GM12891 (cell line): Measurements from ENCODE around the gene ARMCX2. TPM values are rescaled to one million over a fixed set of nuclear protein-coding genes. Genes with fewer than 3 reads are reported as not detected.

ENCODE experiments used
- DNase-seq: peaks from one replicate; pipeline ENCODE4 v3.0.0; 2011; ENCODE audit warnings: low spot score; ENCODE audit not compliant: insufficient read length
- FAIRE-seq: peaks from 2 replicates; lab custom pipeline; 2011; peaks lifted over from hg19 to GRCh38; lab: Jason Lieb, UNC
- PAX5 ChIP-seq: IDR thresholded peaks from 2 replicates; pipeline ENCODE4 v1.6.1; 2011; ENCODE audit warnings: low read length, moderate library complexity, mild to moderate bottlenecking; ENCODE audit not compliant: insufficient read depth, severe bottlenecking
- POLR2A ChIP-seq: IDR thresholded peaks from 2 replicates; pipeline ENCODE4 v1.6.1; 2011; ENCODE audit warnings: low read depth, low read length, control low read depth
- POLR2AphosphoS5 ChIP-seq: IDR thresholded peaks from 2 replicates; pipeline ENCODE4 v1.6.1; 2011; ENCODE audit warnings: low read depth, low read length, control low read depth
- POU2F2 ChIP-seq: IDR thresholded peaks from 2 replicates; pipeline ENCODE4 v1.6.1; 2011; ENCODE audit warnings: low read depth, mild to moderate bottlenecking, control low read depth, low read length, moderate library complexity
- SPI1 ChIP-seq: IDR thresholded peaks from 2 replicates; pipeline ENCODE4 v1.6.1; 2011; ENCODE audit warnings: low read depth, low read length, control low read depth
- TAF1 ChIP-seq: IDR thresholded peaks from 2 replicates; pipeline ENCODE4 v1.6.1; 2011; ENCODE audit warnings: low read depth, low read length, control low read depth
- polyA plus RNA-seq: library from polyadenylated mRNA; unstranded; fragments of >200 nt; gene quantifications from one replicate; pipeline ENCODE4 v1.2.1, GENCODE V29; 2012; ENCODE audit warnings: low read depth, missing spikeins, inconsistent platforms; ENCODE audit not compliant: missing spikeins

The ARMCX2 gene
- polyA plus RNA-seq: 27.0 TPM

DNA sequence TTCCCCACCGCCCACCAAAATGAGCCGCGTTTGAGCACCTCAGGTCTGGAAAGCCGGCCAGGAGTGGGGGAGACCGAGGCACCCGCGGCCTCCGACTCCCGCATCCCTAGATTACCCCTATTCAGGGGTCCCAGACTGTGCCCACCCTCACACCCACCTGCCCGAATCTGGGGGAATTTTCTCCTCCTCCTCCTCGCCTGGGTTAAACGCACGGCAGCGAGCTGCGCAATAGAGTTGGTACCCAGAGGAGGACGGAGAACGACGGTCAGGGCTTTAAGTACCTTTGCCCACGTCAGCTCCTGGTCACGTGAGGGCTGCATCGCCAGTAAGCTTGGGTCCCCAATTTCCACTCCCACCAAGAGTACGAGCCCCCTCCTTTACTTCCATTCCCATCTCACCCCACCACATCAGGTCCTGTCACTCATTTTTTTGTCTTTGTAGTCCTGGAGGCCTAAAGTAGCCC, at the start of gene ARMCX2:
Gene ARMCX2, minus strand, starts transcription at position 250 of the 463 bp plus-strand sequence. CDS start 2,262 bp downstream, outside the sequence.
- peak; percentile 99 for FAIRE-seq
- peak; percentile 25 for DNase-seq
- TF ChIP-seq POLR2A (peak; percentile 96), TAF1 (no peak), POU2F2 (no peak), PAX5 (no peak), POLR2AphosphoS5 (peak; percentile 93), SPI1 (no peak)

DNA sequence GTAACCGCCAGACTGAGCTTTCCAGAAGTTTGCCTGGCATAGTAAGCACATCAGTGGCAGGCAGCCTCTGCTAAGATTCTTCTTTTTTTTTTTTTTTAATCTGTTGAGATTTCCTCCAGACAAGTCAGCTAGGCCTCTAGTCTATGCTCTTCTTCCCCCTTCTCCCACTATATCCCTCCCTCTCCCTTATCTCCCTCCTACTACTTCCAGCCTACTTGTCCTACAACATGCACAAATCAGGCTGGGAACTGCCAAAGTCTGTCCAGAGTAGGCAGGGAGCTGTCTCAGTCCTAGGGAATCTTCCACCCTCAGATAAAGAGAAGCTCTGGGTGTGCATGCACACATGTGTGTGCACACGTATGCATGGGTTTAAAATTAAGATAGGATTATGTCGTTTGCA, 49.7 kb upstream of the ARMCX2 start:
- FAIRE-seq (no peak), DNase-seq (no peak)
- TF ChIP-seq SPI1 (no peak), TAF1 (no peak)

- no peak for TF ChIP-seq PAX5
- TF ChIP-seq SPI1: no peak
- TF ChIP-seq POU2F2: no peak
- no peak for TF ChIP-seq POLR2AphosphoS5
- TF ChIP-seq POLR2A: no peak
- TF ChIP-seq TAF1: no peak
- FAIRE-seq (no peak), DNase-seq (no peak)
Measured at GRCh38 chrX:101708163-101708562, 48.5 kb upstream of the ARMCX2 start.

DNA sequence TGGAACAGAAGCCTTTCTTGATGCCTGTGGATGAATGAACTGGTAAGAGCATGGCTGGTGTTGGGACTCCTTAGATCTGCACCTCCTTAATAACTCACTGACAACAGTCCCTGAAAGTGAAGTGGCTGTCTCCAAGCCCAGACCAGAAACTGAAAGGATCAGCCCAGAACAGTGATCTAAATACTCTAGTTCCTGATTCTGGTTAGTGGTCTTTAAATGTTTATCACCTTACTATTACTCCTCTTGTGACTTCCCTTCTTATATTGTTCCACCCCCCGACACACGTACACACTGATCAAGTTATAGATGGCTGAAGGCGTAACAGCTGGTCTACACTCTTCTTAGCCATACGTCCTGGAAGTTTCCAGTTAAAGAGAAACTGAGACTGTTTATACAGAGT, 33.8 kb upstream of the ARMCX2 start:
- TF ChIP-seq PAX5 (no peak), POLR2AphosphoS5 (no peak), TAF1 (no peak), POLR2A (no peak), POU2F2 (no peak), SPI1 (no peak)
- peak; percentile 72 for FAIRE-seq
- DNase-seq: no peak

GRCh38 chrX:101691835-101692234, 32.2 kb upstream of the ARMCX2 start:
- no peak for TF ChIP-seq PAX5
- TF ChIP-seq POLR2A: no peak
- no peak for TF ChIP-seq SPI1
- no peak for TF ChIP-seq POLR2AphosphoS5
- TF ChIP-seq TAF1: no peak
- no peak for TF ChIP-seq POU2F2
- no peak for FAIRE-seq
- DNase-seq: no peak

DNA sequence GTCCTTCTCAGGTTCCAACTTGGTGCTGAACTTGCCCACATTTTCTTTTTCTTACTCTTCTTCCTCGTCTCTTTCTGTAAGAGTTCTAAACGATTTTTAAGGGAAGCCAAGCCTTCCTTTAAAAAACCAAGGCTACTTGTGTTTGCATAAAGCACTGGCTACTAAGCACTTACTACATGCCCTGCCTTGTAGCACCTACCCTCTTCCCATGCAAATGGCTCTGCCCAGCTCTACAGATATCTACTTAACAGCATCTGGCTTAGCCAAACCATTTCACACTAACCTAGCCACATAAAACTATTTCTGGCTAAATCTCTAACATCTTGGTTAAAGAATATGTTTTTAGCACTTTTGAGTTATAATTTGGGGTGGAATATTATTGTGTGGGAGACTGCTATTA, 26.9 kb upstream of the ARMCX2 start:
- no peak for DNase-seq
- TF ChIP-seq SPI1: no peak
- no peak for TF ChIP-seq POU2F2
- TF ChIP-seq PAX5: no peak
- no peak for TF ChIP-seq POLR2A
- TF ChIP-seq TAF1: no peak
- TF ChIP-seq POLR2AphosphoS5: no peak
- no peak for FAIRE-seq

- no peak for FAIRE-seq
- no peak for DNase-seq
- TF ChIP-seq POU2F2: no peak
- no peak for TF ChIP-seq POLR2AphosphoS5
- no peak for TF ChIP-seq TAF1
- no peak for TF ChIP-seq PAX5
- TF ChIP-seq POLR2A: no peak
- TF ChIP-seq SPI1: no peak
Measured at GRCh38 chrX:101685923-101686322, 26.3 kb upstream of the ARMCX2 start.

DNA sequence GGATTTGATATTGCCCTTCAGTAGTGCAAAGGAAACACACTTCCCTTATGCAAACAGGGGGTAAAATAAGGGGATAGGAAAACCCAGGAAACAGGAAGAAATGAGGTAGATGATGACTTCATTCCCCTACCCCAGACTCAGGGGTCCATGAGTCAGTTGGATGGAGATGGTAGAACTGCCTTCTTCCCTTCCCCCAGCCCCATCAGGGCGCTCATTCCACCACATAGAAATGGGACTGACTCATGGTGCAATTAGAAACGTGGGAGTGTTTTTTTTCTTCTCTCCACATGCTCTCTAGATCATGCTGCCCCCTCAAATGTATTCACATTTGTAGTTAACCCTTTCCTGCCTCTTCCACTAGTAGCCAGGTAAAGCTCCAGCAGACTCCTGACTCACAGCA, 23.1 kb upstream of the ARMCX2 start:
- TF ChIP-seq POU2F2 (no peak), POLR2A (no peak), POLR2AphosphoS5 (no peak), TAF1 (no peak), SPI1 (no peak), PAX5 (no peak)
- DNase-seq (no peak), FAIRE-seq (no peak)

- FAIRE-seq (peak; percentile 82), DNase-seq (no peak)
- TF ChIP-seq SPI1 (peak; percentile 73), POLR2A (no peak)
Measured at GRCh38 chrX:101677028-101677427, 17.4 kb upstream of the ARMCX2 start.

- DNase-seq (no peak), FAIRE-seq (peak; percentile 79)
- TF ChIP-seq POLR2A: no peak
- no peak for TF ChIP-seq PAX5
- peak; percentile 39; the same call in 1 of the 2 replicates for TF ChIP-seq SPI1
- no peak for TF ChIP-seq POLR2AphosphoS5
Measured at GRCh38 chrX:101676571-101676970, 16.9 kb upstream of the ARMCX2 start.

DNA sequence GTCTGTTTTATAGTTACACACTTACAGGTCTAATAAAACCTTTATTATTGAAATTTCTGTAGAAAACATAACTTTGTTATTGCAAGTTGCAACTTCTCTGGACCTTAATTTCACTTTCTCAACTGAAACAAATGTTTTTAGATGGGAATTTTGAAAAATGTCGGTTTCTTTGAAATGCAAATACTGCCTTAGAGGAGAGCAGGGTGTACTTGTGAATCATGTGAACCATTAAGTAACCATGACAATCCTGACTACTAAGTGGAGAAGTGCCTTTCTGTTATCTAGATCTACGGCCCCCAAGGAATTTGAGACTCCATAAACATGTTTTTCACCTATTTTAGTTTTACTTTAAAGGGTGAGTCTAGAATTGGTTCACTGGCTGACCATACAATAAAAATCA, 8.5 kb upstream of the ARMCX2 start:
- no peak for TF ChIP-seq PAX5
- TF ChIP-seq POLR2A: no peak
- no peak for TF ChIP-seq TAF1
- no peak for TF ChIP-seq SPI1
- no peak for TF ChIP-seq POU2F2
- TF ChIP-seq POLR2AphosphoS5: no peak
- no peak for DNase-seq
- peak; percentile 45 for FAIRE-seq
